ENCODE data around the gene CYP2W1. TPM values are rescaled to one million over a fixed set of nuclear protein-coding genes. Genes with fewer than 3 reads are reported as not detected.

The CYP2W1 gene
- total RNA-seq, 1 donor from 2014 or later = not detected

GRCh38 chr7:1017586-1018333, 34.8 kb downstream of the CYP2W1 start:
- no peak overlapping the region for H3K27ac Mint-ChIP-seq
- H3K36me3 Mint-ChIP-seq (ENCODE audit: low read depth) = peaks cover 41% of the 10 kb centered on the region
- intact Hi-C loops (cut with micrococcal nuclease) = no loop called here
- ChIA-PET POLR2A (interaction anchor here (1.0 to 2.2 kb wide), 4 partner anchors 8 to 48 kb away, joined by 3 to 8 read pairs (median 4); no protein-coding TSS in a partner anchor), CTCF (interaction anchor here (9.5 kb wide), 1 partner anchor 48 kb away, joined by 55 read pairs; no protein-coding TSS in a partner anchor)
- H3K4me3 Mint-ChIP-seq = peak overlapping the region; percentile 19
- ATAC-seq (ENCODE audit: low read depth) (no peak), DNase-seq (no peak)
- no peak for TF ChIP-seq CTCF (IDR thresholded peaks at IDR 0.05)
- H3K27me3 Mint-ChIP-seq = no peaks in the 10 kb centered on the region
- peaks cover 34% of the 10 kb centered on the region for H3K4me1 Mint-ChIP-seq
- H3K9me3 Mint-ChIP-seq = no peaks in the 10 kb centered on the region

GRCh38 chr7:1018334-1018695, 35.3 kb downstream of the CYP2W1 start:
- Mint-ChIP-seq H3K4me1 (peaks cover 39% of the 10 kb centered on the region), H3K4me3 (peak overlapping the region; percentile 19), H3K27ac (no peak overlapping the region), H3K27me3 (no peaks in the 10 kb centered on the region), H3K9me3 (no peaks in the 10 kb centered on the region), H3K36me3 (ENCODE audit: low read depth) (peaks cover 41% of the 10 kb centered on the region)
- no peak for DNase-seq
- TF ChIP-seq CTCF (IDR thresholded peaks at IDR 0.05) = no peak
- CTCF ChIA-PET = interaction anchor here (9.5 kb wide), 1 partner anchor 47 kb away, joined by 55 read pairs; no protein-coding TSS in a partner anchor
- intact Hi-C loops (cut with micrococcal nuclease) = no loop called here
- POLR2A ChIA-PET = interaction anchor here (1.1 to 2.2 kb wide), 4 partner anchors 9 to 25 kb away, joined by 4 to 8 read pairs (median 6); no protein-coding TSS in a partner anchor
- no peak for ATAC-seq (ENCODE audit: low read depth)

- no peaks in the 10 kb centered on the region for H3K27me3 Mint-ChIP-seq
- H3K9me3 Mint-ChIP-seq = no peaks in the 10 kb centered on the region
- intact Hi-C loops (cut with micrococcal nuclease) = no loop called here
- DNase-seq (no peak), ATAC-seq (ENCODE audit: low read depth) (no peak)
- no peak overlapping the region for H3K4me3 Mint-ChIP-seq
- ChIA-PET POLR2A (interaction anchor here (0.6 to 2.9 kb wide), 7 partner anchors 8 to 53 kb away, joined by 3 to 13 read pairs (median 5); no protein-coding TSS in a partner anchor), CTCF (interaction anchor here (1.1 to 9.5 kb wide), 3 partner anchors 25 to 46 kb away, joined by 3 to 55 read pairs (median 4); no protein-coding TSS in a partner anchor)
- TF ChIP-seq CTCF (IDR thresholded peaks at IDR 0.05) = no peak
- H3K27ac Mint-ChIP-seq = no peak overlapping the region
- H3K36me3 Mint-ChIP-seq (ENCODE audit: low read depth) = peaks cover 34% of the 10 kb centered on the region
- H3K4me1 Mint-ChIP-seq = peaks cover 41% of the 10 kb centered on the region
Observed at GRCh38 chr7:1019255-1019785, 36.3 kb downstream of the CYP2W1 start.

- ATAC-seq (ENCODE audit: low read depth) (no peak), DNase-seq (no peak)
- peaks cover 48% of the 10 kb centered on the region for H3K4me1 Mint-ChIP-seq
- no peak overlapping the region for H3K27ac Mint-ChIP-seq
- no peak overlapping the region for H3K4me3 Mint-ChIP-seq
- intact Hi-C loops (cut with micrococcal nuclease) = loop anchor here (10.0 kb wide), 2 partner anchors 205 to 1295 kb away; partner anchors contain the start of gene SNX8
- no peak for TF ChIP-seq CTCF (IDR thresholded peaks at IDR 0.05)
- POLR2A ChIA-PET = interaction anchor here (1.2 to 2.9 kb wide), 5 partner anchors 9 to 45 kb away, joined by 3 to 13 read pairs (median 6); no protein-coding TSS in a partner anchor
- no peaks in the 10 kb centered on the region for H3K27me3 Mint-ChIP-seq
- H3K36me3 Mint-ChIP-seq (ENCODE audit: low read depth) = peaks cover 36% of the 10 kb centered on the region
- H3K9me3 Mint-ChIP-seq = no peaks in the 10 kb centered on the region
- CTCF ChIA-PET = interaction anchor here (1.1 to 9.5 kb wide), 3 partner anchors 26 to 46 kb away, joined by 3 to 55 read pairs (median 4); no protein-coding TSS in a partner anchor
Observed at GRCh38 chr7:1019789-1020610, 37.0 kb downstream of the CYP2W1 start.

All from activated B cell treated with CpG ODN at 0.5 μM for 24 hours (primary cell).